ENCODE data around the gene PTPRG.

The PTPRG gene

DNA sequence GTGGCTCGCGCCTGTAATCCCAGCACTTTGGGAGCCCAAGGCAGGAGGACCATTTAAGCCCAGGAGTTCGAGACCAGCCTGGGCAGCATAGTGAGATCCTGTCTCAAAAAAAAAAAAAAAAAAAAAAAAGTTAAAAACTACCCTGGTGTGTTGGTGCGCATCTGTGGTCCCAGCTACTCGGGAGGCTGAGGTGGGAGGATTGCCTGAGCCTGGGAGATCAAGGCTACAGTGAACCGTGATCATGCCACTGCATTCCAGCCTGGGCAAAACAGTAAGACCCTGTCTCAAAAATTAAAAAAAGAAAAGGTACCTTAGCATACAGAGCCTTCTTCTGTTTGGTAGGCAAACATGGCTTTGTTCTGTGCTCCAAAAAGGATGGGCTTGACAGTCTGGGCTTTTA, 57.5 kb downstream of the PTPRG start:
- TF ChIP-seq, protein P1, sequence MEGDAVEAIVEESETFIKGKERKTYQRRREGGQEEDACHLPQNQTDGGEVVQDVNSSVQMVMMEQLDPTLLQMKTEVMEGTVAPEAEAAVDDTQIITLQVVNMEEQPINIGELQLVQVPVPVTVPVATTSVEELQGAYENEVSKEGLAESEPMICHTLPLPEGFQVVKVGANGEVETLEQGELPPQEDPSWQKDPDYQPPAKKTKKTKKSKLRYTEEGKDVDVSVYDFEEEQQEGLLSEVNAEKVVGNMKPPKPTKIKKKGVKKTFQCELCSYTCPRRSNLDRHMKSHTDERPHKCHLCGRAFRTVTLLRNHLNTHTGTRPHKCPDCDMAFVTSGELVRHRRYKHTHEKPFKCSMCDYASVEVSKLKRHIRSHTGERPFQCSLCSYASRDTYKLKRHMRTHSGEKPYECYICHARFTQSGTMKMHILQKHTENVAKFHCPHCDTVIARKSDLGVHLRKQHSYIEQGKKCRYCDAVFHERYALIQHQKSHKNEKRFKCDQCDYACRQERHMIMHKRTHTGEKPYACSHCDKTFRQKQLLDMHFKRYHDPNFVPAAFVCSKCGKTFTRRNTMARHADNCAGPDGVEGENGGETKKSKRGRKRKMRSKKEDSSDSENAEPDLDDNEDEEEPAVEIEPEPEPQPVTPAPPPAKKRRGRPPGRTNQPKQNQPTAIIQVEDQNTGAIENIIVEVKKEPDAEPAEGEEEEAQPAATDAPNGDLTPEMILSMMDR (IDR thresholded peaks at IDR 0.05; ENCODE audit: insufficient read depth, low read length, poor library complexity, severe bottlenecking): no peak
- DNase-seq (ENCODE audit: extremely low read depth, insufficient read length): no peak
- Histone ChIP-seq H3K27me3 (replicated peaks; ENCODE audit: control insufficient read depth, insufficient read depth, low read length) (no peaks in the 10 kb centered on the region; the same call in 1 of the 2 replicates), H3K36me3 (ENCODE audit: control insufficient read depth, insufficient read depth, low read length) (no peaks in the 10 kb centered on the region), H3K4me3 (replicated peaks; ENCODE audit: low read depth, low read length) (no peak overlapping the region)

- no peak for DNase-seq (ENCODE audit: extremely low read depth, insufficient read length)
- no peaks in the 10 kb centered on the region for H3K36me3 ChIP-seq (ENCODE audit: control insufficient read depth, insufficient read depth, low read length)
- TF ChIP-seq, protein P1 (IDR thresholded peaks at IDR 0.05; ENCODE audit: insufficient read depth, low read length, poor library complexity, severe bottlenecking): no peak
- H3K27me3 ChIP-seq (replicated peaks; ENCODE audit: control insufficient read depth, insufficient read depth, low read length): no peaks in the 10 kb centered on the region; the same call in 1 of the 2 replicates
- H3K4me3 ChIP-seq (replicated peaks; ENCODE audit: low read depth, low read length): no peak overlapping the region
These were observed 58.7 kb downstream of the PTPRG start for GRCh38 chr3:61620073-61620472.

GRCh38 chr3:61624300-61624699, 62.9 kb downstream of the PTPRG start:
- no peak for DNase-seq (ENCODE audit: extremely low read depth, insufficient read length)
- Histone ChIP-seq H3K27me3 (replicated peaks; ENCODE audit: control insufficient read depth, insufficient read depth, low read length) (no peaks in the 10 kb centered on the region; the same call in none of the 2 replicates), H3K36me3 (ENCODE audit: control insufficient read depth, insufficient read depth, low read length) (no peaks in the 10 kb centered on the region), H3K4me3 (replicated peaks; ENCODE audit: low read depth, low read length) (no peak overlapping the region)
- TF ChIP-seq, protein P1 (IDR thresholded peaks at IDR 0.05; ENCODE audit: insufficient read depth, low read length, poor library complexity, severe bottlenecking): no peak

DNA sequence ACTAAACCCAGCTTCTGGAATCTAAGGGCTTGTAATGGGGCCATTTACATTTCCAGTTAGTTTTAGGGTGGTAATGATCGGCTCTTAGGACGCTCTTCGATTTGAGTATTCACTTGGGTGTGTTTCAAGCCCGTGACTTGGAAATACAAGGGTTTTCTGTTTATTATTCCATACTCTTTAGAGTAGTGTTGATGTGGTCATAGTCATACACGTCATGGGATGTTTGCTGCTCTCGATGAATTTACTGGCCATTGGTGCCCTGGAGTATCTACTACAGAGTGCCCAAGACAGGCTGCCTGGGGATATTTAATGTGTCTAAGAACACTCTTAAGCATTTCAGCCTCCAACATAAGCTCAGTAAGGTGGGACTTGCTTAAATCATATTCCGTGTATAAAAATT, 64.1 kb downstream of the PTPRG start:
- TF ChIP-seq, protein P1 (IDR thresholded peaks at IDR 0.05; ENCODE audit: insufficient read depth, low read length, poor library complexity, severe bottlenecking): no peak
- no peak for DNase-seq (ENCODE audit: extremely low read depth, insufficient read length)
- Histone ChIP-seq H3K27me3 (replicated peaks; ENCODE audit: control insufficient read depth, insufficient read depth, low read length) (no peaks in the 10 kb centered on the region; the same call in none of the 2 replicates), H3K36me3 (ENCODE audit: control insufficient read depth, insufficient read depth, low read length) (no peaks in the 10 kb centered on the region), H3K4me3 (replicated peaks; ENCODE audit: low read depth, low read length) (no peak overlapping the region)

DNA sequence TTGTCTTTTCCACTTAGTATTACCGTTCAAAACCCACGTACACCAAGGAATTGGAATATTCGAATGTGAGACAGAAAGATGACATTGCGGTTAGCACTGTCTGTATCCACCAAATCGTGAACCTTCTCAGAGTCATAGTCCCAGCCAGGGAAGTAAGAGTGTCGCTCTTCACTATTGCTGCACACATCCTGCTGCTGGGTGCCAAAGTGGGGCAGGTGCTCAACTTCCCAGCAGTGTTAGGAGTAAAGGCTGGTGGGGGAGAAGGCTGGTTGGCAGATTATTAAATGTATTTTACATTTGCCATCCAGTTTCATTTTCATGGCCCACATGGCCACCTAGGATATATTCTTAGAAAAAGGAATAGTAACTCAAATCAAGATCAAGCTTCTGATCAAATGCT, 65.1 kb downstream of the PTPRG start:
- DNase-seq (ENCODE audit: extremely low read depth, insufficient read length): no peak
- no peaks in the 10 kb centered on the region for H3K36me3 ChIP-seq (ENCODE audit: control insufficient read depth, insufficient read depth, low read length)
- TF ChIP-seq, protein P1 (IDR thresholded peaks at IDR 0.05; ENCODE audit: insufficient read depth, low read length, poor library complexity, severe bottlenecking): no peak
- H3K27me3 ChIP-seq (replicated peaks; ENCODE audit: control insufficient read depth, insufficient read depth, low read length): no peaks in the 10 kb centered on the region; the same call in none of the 2 replicates
- no peak overlapping the region for H3K4me3 ChIP-seq (replicated peaks; ENCODE audit: low read depth, low read length)

DNA sequence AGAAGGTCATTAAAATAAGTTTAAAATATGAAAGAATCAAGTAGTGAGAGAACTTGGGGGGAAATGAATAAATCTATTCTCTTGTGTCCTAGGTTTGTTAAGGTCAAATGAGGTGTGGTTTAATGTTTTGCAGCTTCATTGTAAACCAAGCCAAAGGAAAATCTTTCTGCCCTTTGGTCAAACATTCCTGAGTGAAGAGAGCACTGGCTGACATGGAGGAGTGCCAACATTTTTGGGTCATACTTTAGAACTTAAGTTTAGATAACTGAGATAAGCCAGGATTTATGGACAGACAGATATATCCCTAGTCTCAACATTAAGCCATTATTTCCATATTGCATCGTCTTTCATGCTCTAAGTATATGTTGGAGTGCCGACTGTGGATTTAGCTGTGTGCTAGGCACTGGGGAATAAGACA, 66.4 kb downstream of the PTPRG start:
- H3K4me3 ChIP-seq (replicated peaks; ENCODE audit: low read depth, low read length): no peak overlapping the region
- TF ChIP-seq, protein P1 (IDR thresholded peaks at IDR 0.05; ENCODE audit: insufficient read depth, low read length, poor library complexity, severe bottlenecking): no peak
- no peaks in the 10 kb centered on the region; the same call in none of the 2 replicates for H3K27me3 ChIP-seq (replicated peaks; ENCODE audit: control insufficient read depth, insufficient read depth, low read length)
- no peak for DNase-seq (ENCODE audit: extremely low read depth, insufficient read length)
- no peaks in the 10 kb centered on the region for H3K36me3 ChIP-seq (ENCODE audit: control insufficient read depth, insufficient read depth, low read length)
